ENCODE measurements around the gene AGBL1.

DNA sequence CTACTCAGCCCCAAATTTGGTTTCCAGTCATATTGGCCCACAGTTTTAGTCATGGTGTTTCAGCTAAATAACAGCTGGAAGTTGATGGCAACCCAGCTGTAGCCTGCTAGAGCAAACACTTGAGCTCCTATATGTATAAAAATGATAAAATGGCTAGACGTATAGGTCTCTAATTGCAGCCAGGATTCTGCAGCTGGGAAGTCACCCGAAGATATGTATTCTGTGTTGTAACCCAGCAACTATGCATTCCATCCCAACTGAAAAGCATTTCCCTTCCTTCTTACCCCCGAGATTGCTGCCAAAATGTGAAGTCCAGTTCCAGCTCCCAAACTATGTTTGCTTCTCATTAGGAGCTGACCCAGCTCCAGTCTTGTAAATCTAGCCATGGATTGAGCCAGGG, 408.4 kb downstream of the AGBL1 start:
- TF ChIP-seq CEBPB (IDR thresholded peaks at IDR 0.05) (no peak), EP300 (IDR thresholded peaks at IDR 0.05; ENCODE audit: borderline replicate concordance) (no peak), TCF12 (IDR thresholded peaks at IDR 0.05; ENCODE audit: low read depth) (no peak), TEAD4 (IDR thresholded peaks at IDR 0.05) (no peak), EGR1 (IDR thresholded peaks at IDR 0.05) (no peak), MAX (IDR thresholded peaks at IDR 0.05) (no peak), TAF1 (IDR thresholded peaks at IDR 0.05; ENCODE audit: low read depth) (no peak), RAD21 (IDR thresholded peaks at IDR 0.05; ENCODE audit: low read depth) (no peak), YY1 (IDR thresholded peaks at IDR 0.05; ENCODE audit: low read depth) (no peak), CREB1 (IDR thresholded peaks at IDR 0.05; ENCODE audit: low read depth) (no peak), FOXM1 (IDR thresholded peaks at IDR 0.05; ENCODE audit: borderline replicate concordance, low read depth) (no peak), ZBTB7A (IDR thresholded peaks at IDR 0.05; ENCODE audit: low read depth) (no peak)
- TF ChIP-seq, protein P1, sequence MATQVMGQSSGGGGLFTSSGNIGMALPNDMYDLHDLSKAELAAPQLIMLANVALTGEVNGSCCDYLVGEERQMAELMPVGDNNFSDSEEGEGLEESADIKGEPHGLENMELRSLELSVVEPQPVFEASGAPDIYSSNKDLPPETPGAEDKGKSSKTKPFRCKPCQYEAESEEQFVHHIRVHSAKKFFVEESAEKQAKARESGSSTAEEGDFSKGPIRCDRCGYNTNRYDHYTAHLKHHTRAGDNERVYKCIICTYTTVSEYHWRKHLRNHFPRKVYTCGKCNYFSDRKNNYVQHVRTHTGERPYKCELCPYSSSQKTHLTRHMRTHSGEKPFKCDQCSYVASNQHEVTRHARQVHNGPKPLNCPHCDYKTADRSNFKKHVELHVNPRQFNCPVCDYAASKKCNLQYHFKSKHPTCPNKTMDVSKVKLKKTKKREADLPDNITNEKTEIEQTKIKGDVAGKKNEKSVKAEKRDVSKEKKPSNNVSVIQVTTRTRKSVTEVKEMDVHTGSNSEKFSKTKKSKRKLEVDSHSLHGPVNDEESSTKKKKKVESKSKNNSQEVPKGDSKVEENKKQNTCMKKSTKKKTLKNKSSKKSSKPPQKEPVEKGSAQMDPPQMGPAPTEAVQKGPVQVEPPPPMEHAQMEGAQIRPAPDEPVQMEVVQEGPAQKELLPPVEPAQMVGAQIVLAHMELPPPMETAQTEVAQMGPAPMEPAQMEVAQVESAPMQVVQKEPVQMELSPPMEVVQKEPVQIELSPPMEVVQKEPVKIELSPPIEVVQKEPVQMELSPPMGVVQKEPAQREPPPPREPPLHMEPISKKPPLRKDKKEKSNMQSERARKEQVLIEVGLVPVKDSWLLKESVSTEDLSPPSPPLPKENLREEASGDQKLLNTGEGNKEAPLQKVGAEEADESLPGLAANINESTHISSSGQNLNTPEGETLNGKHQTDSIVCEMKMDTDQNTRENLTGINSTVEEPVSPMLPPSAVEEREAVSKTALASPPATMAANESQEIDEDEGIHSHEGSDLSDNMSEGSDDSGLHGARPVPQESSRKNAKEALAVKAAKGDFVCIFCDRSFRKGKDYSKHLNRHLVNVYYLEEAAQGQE (IDR thresholded peaks at IDR 0.05; ENCODE audit: low read depth), result no peak
- TF ChIP-seq, protein P2, sequence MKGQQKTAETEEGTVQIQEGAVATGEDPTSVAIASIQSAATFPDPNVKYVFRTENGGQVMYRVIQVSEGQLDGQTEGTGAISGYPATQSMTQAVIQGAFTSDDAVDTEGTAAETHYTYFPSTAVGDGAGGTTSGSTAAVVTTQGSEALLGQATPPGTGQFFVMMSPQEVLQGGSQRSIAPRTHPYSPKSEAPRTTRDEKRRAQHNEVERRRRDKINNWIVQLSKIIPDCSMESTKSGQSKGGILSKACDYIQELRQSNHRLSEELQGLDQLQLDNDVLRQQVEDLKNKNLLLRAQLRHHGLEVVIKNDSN (IDR thresholded peaks at IDR 0.05), result no peak

Measured in Ishikawa (cell line).